Tibial nerve (tissue), 3 donors: Measurements from ENCODE around the gene FAM228B.

Experiments used
- POLR2A ChIP-seq, 2 donors: fragments of 450-650 bp; IDR thresholded peaks; one replicate each; pipeline ENCODE4 v1.6.1; 2017; ENCODE audit warnings: antibody characterized with exemption in 2 of 2, mild to moderate bottlenecking in 2 of 2, moderate library complexity in 2 of 2
- TF ChIP-seq, protein P1 (sequence below), 5 experiments: fragments of 200-600 bp in 3 of 5; fragments of 450-650 bp in 2 of 5; sonication (generic) in 3 of 5; IDR thresholded peaks; one replicate each; pipeline ENCODE4 v1.5.1; 2016 to 2019; ENCODE audit warnings: antibody characterized with exemption in 5 of 5, mild to moderate bottlenecking in 3 of 5, moderate library complexity in 2 of 5

DNA sequence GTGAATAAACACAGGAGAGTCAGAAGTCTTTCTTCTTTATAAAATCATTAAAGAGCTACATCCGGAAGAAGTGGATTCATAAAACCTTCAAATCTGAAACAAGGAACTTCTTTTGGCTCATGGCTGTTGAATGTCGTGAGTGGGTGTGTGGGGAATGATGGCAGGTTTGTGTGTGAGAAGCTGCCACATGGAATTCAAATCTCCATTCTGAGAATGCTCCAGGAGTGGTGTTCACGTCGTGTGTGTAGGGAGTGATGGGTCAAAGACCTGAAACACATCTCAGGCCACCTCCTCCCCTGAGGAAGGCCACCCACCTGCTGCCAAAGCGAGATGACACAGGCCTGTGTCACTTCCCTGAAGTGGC is 80.5 kb downstream of the FAM228B start:
- TF ChIP-seq POLR2A (IDR thresholded peaks at IDR 0.05) = no peak
- TF ChIP-seq, protein P1, sequence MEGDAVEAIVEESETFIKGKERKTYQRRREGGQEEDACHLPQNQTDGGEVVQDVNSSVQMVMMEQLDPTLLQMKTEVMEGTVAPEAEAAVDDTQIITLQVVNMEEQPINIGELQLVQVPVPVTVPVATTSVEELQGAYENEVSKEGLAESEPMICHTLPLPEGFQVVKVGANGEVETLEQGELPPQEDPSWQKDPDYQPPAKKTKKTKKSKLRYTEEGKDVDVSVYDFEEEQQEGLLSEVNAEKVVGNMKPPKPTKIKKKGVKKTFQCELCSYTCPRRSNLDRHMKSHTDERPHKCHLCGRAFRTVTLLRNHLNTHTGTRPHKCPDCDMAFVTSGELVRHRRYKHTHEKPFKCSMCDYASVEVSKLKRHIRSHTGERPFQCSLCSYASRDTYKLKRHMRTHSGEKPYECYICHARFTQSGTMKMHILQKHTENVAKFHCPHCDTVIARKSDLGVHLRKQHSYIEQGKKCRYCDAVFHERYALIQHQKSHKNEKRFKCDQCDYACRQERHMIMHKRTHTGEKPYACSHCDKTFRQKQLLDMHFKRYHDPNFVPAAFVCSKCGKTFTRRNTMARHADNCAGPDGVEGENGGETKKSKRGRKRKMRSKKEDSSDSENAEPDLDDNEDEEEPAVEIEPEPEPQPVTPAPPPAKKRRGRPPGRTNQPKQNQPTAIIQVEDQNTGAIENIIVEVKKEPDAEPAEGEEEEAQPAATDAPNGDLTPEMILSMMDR (IDR thresholded peaks at IDR 0.05) = no peak
